Measurements from ENCODE around the gene RHEBL1.

DNA sequence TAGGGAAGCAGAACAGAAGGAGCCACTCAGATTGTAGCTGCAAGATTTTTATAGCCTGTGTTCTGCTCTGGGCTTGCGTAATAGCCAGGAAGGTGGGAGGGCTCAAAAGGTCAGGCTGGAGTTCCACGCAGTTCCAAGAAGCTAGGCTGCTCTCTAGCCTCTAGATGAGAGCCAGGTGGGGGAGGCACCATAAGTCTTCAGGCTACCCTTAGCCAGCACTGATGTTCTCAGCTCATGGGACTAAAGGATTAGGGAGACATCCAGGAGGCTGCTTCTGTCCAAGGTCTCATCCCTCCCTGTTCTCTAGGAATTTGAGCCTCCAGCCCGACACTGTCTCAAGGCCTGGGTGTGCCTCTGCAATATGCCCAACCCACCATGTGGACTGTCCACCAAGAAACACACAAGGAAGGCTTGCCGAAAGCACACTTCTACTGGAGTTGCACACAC, 39.2 kb upstream of the RHEBL1 start:
- peak in 1 of 4 donors; percentile 38 for TF ChIP-seq POLR2A (IDR thresholded peaks at IDR 0.05)
- TF ChIP-seq, protein P1, sequence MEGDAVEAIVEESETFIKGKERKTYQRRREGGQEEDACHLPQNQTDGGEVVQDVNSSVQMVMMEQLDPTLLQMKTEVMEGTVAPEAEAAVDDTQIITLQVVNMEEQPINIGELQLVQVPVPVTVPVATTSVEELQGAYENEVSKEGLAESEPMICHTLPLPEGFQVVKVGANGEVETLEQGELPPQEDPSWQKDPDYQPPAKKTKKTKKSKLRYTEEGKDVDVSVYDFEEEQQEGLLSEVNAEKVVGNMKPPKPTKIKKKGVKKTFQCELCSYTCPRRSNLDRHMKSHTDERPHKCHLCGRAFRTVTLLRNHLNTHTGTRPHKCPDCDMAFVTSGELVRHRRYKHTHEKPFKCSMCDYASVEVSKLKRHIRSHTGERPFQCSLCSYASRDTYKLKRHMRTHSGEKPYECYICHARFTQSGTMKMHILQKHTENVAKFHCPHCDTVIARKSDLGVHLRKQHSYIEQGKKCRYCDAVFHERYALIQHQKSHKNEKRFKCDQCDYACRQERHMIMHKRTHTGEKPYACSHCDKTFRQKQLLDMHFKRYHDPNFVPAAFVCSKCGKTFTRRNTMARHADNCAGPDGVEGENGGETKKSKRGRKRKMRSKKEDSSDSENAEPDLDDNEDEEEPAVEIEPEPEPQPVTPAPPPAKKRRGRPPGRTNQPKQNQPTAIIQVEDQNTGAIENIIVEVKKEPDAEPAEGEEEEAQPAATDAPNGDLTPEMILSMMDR (IDR thresholded peaks at IDR 0.05), result no peak

Measured in upper lobe of left lung (tissue), 4 donors.